ENCODE measurements around the gene DDX39B.

- TF ChIP-seq CTCF (IDR thresholded peaks at IDR 0.05): no peak
- no peak for TF ChIP-seq POLR2A (IDR thresholded peaks at IDR 0.05)
Observed at GRCh38 chr6:31528307-31528777, 13.5 kb downstream of the DDX39B start.
